ENCODE data around the gene KCP.

KCP gene

GRCh38 chr7:128842674-128843641, 67.6 kb downstream of the KCP start:
- H3K9me3 ChIP-seq (ENCODE audit: severe bottlenecking), result no peaks in the 10 kb centered on the region
- no peak for TF ChIP-seq CTCF (IDR thresholded peaks at IDR 0.05; ENCODE audit: poor library complexity, severe bottlenecking)
- H3K27ac ChIP-seq (ENCODE audit: poor library complexity, severe bottlenecking), result no peak overlapping the region
- H3K4me3 ChIP-seq (ENCODE audit: severe bottlenecking), result no peak overlapping the region
- DNase-seq (ENCODE audit: low spot score), result peak; percentile 55
- H3K27me3 ChIP-seq (ENCODE audit: insufficient read depth, poor library complexity, severe bottlenecking), result no peaks in the 10 kb centered on the region
- no peaks in the 10 kb centered on the region for H3K36me3 ChIP-seq (ENCODE audit: low read depth)
- H3K4me1 ChIP-seq (ENCODE audit: insufficient read depth, poor library complexity, severe bottlenecking), result no peaks in the 10 kb centered on the region
- no peak for ATAC-seq (ENCODE audit: low read depth)

DNA sequence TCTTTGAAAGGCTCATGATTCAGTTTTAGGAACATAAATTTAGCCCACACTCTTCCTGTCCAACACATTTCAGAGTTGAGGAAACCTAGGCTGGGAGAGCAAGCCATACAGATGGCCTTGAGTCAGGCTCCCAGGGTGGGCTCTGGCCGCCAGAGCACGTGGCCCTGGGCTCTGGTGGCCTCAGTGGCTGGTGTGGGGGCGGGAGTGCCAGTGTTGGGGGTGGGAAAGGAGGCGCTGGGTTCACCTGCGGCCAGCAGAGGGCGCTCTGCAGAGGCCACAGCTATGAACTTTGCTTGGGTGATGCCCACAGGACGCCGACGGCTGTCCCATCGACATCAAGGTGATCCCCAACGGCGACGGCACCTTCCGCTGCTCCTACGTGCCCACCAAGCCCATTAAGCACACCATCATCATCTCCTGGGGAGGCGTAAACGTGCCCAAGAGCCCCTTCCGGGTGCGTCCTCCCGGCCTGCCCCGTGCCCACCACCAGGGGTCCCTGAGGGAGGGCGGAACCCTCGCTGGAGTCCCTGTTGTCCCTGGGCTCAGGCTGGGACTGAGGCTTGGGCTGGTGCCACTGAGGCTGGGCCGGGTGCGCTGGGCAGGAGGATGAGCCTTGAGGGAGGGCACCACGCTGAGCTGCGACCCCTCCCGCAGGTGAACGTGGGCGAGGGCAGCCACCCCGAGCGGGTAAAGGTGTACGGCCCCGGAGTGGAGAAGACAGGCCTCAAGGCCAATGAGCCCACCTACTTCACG, 68.4 kb downstream of the KCP start:
- no peak for ATAC-seq (ENCODE audit: low read depth)
- H3K27me3 ChIP-seq (ENCODE audit: insufficient read depth, poor library complexity, severe bottlenecking), result no peaks in the 10 kb centered on the region
- no peaks in the 10 kb centered on the region for H3K36me3 ChIP-seq (ENCODE audit: low read depth)
- no peak overlapping the region for H3K27ac ChIP-seq (ENCODE audit: poor library complexity, severe bottlenecking)
- H3K4me3 ChIP-seq (ENCODE audit: severe bottlenecking), result no peak overlapping the region
- no peak for DNase-seq (ENCODE audit: low spot score)
- H3K9me3 ChIP-seq (ENCODE audit: severe bottlenecking), result no peaks in the 10 kb centered on the region
- no peaks in the 10 kb centered on the region for H3K4me1 ChIP-seq (ENCODE audit: insufficient read depth, poor library complexity, severe bottlenecking)
- TF ChIP-seq CTCF (IDR thresholded peaks at IDR 0.05; ENCODE audit: poor library complexity, severe bottlenecking), result peak; percentile 74

GRCh38 chr7:128841171-128841690, 69.3 kb downstream of the KCP start:
- no peak for TF ChIP-seq CTCF (IDR thresholded peaks at IDR 0.05; ENCODE audit: poor library complexity, severe bottlenecking)
- Histone ChIP-seq H3K4me3 (ENCODE audit: severe bottlenecking) (no peak overlapping the region), H3K27me3 (ENCODE audit: insufficient read depth, poor library complexity, severe bottlenecking) (no peaks in the 10 kb centered on the region), H3K9me3 (ENCODE audit: severe bottlenecking) (no peaks in the 10 kb centered on the region), H3K36me3 (ENCODE audit: low read depth) (no peaks in the 10 kb centered on the region), H3K27ac (ENCODE audit: poor library complexity, severe bottlenecking) (no peak overlapping the region), H3K4me1 (ENCODE audit: insufficient read depth, poor library complexity, severe bottlenecking) (no peaks in the 10 kb centered on the region)
- ATAC-seq (ENCODE audit: low read depth) (no peak), DNase-seq (ENCODE audit: low spot score) (peak; percentile 66)

GRCh38 chr7:128840326-128841170, 70.0 kb downstream of the KCP start:
- Histone ChIP-seq H3K27me3 (ENCODE audit: insufficient read depth, poor library complexity, severe bottlenecking) (no peaks in the 10 kb centered on the region), H3K9me3 (ENCODE audit: severe bottlenecking) (no peaks in the 10 kb centered on the region), H3K4me1 (ENCODE audit: insufficient read depth, poor library complexity, severe bottlenecking) (no peaks in the 10 kb centered on the region), H3K27ac (ENCODE audit: poor library complexity, severe bottlenecking) (no peak overlapping the region), H3K4me3 (ENCODE audit: severe bottlenecking) (no peak overlapping the region), H3K36me3 (ENCODE audit: low read depth) (no peaks in the 10 kb centered on the region)
- TF ChIP-seq CTCF (IDR thresholded peaks at IDR 0.05; ENCODE audit: poor library complexity, severe bottlenecking), result no peak
- DNase-seq (ENCODE audit: low spot score), result peak; percentile 55
- no peak for ATAC-seq (ENCODE audit: low read depth)
